Smooth muscle cell (in vitro differentiated cells): ENCODE measurements around the gene HOXA6. TPM values are rescaled to one million over a fixed set of nuclear protein-coding genes. Genes with fewer than 3 reads are reported as not detected.

Experiments
- DNase-seq: peaks from one replicate; lab custom pipeline; 2025; ENCODE audit not compliant: unreplicated experiment; lab: John Stamatoyannopoulos, UW
- H2AFZ ChIP-seq: fragments of 200-600 bp; sonication (generic); 2 replicates; pipeline ENCODE4 v1.6.0; 2016; ENCODE audit warnings: antibody characterized with exemption, low read depth, mild to moderate bottlenecking
- H3F3A ChIP-seq: fragments of 200-600 bp; sonication (generic); 2 replicates; pipeline ENCODE4 v1.6.0; 2017; ENCODE audit warnings: antibody characterized with exemption, low read depth
- H3K27ac ChIP-seq: fragments of 200-600 bp; sonication (generic); 2 replicates; pipeline ENCODE4 v1.5.1; 2016; ENCODE audit warnings: low read depth, mild to moderate bottlenecking
- H3K27me3 ChIP-seq: fragments of 200-600 bp; sonication (generic); 2 replicates; pipeline ENCODE4 v1.6.1; 2016; ENCODE audit warnings: low read depth, mild to moderate bottlenecking
- H3K36me3 ChIP-seq: fragments of 200-600 bp; sonication (generic); 2 replicates; pipeline ENCODE4 v1.5.1; 2016; ENCODE audit warnings: low read depth
- H3K4me1 ChIP-seq: fragments of 200-600 bp; sonication (generic); 2 replicates; pipeline ENCODE4 v1.5.1; 2016; ENCODE audit warnings: low read depth
- H3K4me2 ChIP-seq: fragments of 200-600 bp; sonication (generic); 2 replicates; pipeline ENCODE4 v1.6.0; 2016; ENCODE audit warnings: mild to moderate bottlenecking
- H3K4me3 ChIP-seq: fragments of 200-600 bp; sonication (generic); 2 replicates; pipeline ENCODE4 v1.5.1; 2016; ENCODE audit warnings: mild to moderate bottlenecking
- H3K79me2 ChIP-seq: fragments of 200-600 bp; sonication (generic); 2 replicates; pipeline ENCODE4 v1.6.0; 2016; ENCODE audit warnings: low read depth, mild to moderate bottlenecking
- H3K9ac ChIP-seq: fragments of 200-600 bp; sonication (generic); 2 replicates; pipeline ENCODE4 v1.6.0; 2016; ENCODE audit warnings: low read depth
- H3K9me3 ChIP-seq: fragments of 200-600 bp; sonication (generic); replicated peaks from 2 replicates; pipeline ENCODE4 v1.5.1; 2016; ENCODE audit warnings: low read depth
- H4K20me1 ChIP-seq: fragments of 200-600 bp; sonication (generic); 2 replicates; pipeline ENCODE4 v1.6.0; 2016; ENCODE audit warnings: low read depth
- CTCF ChIP-seq: fragments of 200-600 bp; sonication (generic); IDR thresholded peaks from 2 replicates; pipeline ENCODE4 v1.5.1; 2017; ENCODE audit warnings: borderline replicate concordance, mild to moderate bottlenecking, antibody characterized with exemption; ENCODE audit not compliant: insufficient read depth, poor library complexity, severe bottlenecking
- WGBS: methylation state at CpG from one replicate; pipeline ENCODE4 v1.1.7; 2016; ENCODE audit warnings: low lambda C conversion rate; 5-methylcytosine and 5-hydroxymethylcytosine counted together
- polyA plus RNA-seq: library from polyadenylated mRNA; unstranded; fragments of >200 nt; fragmentation: Nextera tagmentation; extraction: Ambion mirVana; gene quantifications from 2 replicates; pipeline ENCODE4 v1.2.1, GENCODE V29; 2016
- total RNA-seq: library from RNA; depleted of rRNA; stranded (reverse); fragments of >200 nt; gene quantifications from 2 replicates; pipeline ENCODE4 v1.2.3, GENCODE V29; 2014

Gene HOXA6
- total and polyA plus RNA-seq, 2 experiments from 2014 or later = 0.56 to 0.58 TPM

GRCh38 chr7:27112361-27112760 lies 35.2 kb downstream of the HOXA6 start:
- no peak for TF ChIP-seq CTCF
- DNase-seq = no peak
- H3K4me2 ChIP-seq = no peak overlapping the region
- H4K20me1 ChIP-seq = peaks cover 11% of the 10 kb centered on the region
- WGBS = 43% methylated on average over 4 of the region's 4 CpGs
- H3K4me3 ChIP-seq = peak overlapping the region; percentile 10
- H2AFZ ChIP-seq = no peak overlapping the region
- no peaks in the 10 kb centered on the region for H3K79me2 ChIP-seq
- H3K9me3 ChIP-seq = no peaks in the 10 kb centered on the region
- H3K27ac ChIP-seq = no peak overlapping the region
- H3K27me3 ChIP-seq = peaks cover 100% of the 10 kb centered on the region
- no peaks in the 10 kb centered on the region for H3F3A ChIP-seq
- H3K9ac ChIP-seq = no peak overlapping the region
- H3K4me1 ChIP-seq = peaks cover 7% of the 10 kb centered on the region
- no peaks in the 10 kb centered on the region for H3K36me3 ChIP-seq

- H3F3A ChIP-seq = no peaks in the 10 kb centered on the region
- H3K9me3 ChIP-seq = no peaks in the 10 kb centered on the region
- no peak overlapping the region for H3K4me3 ChIP-seq
- no peak for DNase-seq
- TF ChIP-seq CTCF = no peak
- no peaks in the 10 kb centered on the region for H3K79me2 ChIP-seq
- H3K36me3 ChIP-seq = no peaks in the 10 kb centered on the region
- no peak overlapping the region for H3K27ac ChIP-seq
- WGBS = 8% methylated on average over 4 of the region's 4 CpGs
- peaks cover 9% of the 10 kb centered on the region for H3K4me1 ChIP-seq
- H3K27me3 ChIP-seq = peaks cover 100% of the 10 kb centered on the region
- H3K4me2 ChIP-seq = no peak overlapping the region
- H3K9ac ChIP-seq = no peak overlapping the region
- H2AFZ ChIP-seq = no peak overlapping the region
- peaks cover 11% of the 10 kb centered on the region for H4K20me1 ChIP-seq
These were observed 35.8 kb downstream of the HOXA6 start for GRCh38 chr7:27111751-27112277.

- WGBS = 9% methylated on average over 6 of the region's 6 CpGs
- Histone ChIP-seq H3K4me2 (peak overlapping the region; percentile 80), H3F3A (no peaks in the 10 kb centered on the region), H3K36me3 (no peaks in the 10 kb centered on the region), H3K27ac (no peak overlapping the region), H2AFZ (no peak overlapping the region), H4K20me1 (peaks cover 11% of the 10 kb centered on the region), H3K4me3 (peak overlapping the region; percentile 24), H3K79me2 (no peaks in the 10 kb centered on the region), H3K9ac (no peak overlapping the region), H3K4me1 (peaks cover 11% of the 10 kb centered on the region), H3K27me3 (peaks cover 100% of the 10 kb centered on the region), H3K9me3 (no peaks in the 10 kb centered on the region)
- no peak for TF ChIP-seq CTCF
- DNase-seq = no peak
These were observed 36.4 kb downstream of the HOXA6 start for GRCh38 chr7:27111042-27111750.
